RCC 7860 (cell line): ENCODE results near the gene TSHZ1.
"Not testable (repeated sequence)": the region's sequence is repeated elsewhere in the genome, so short reads cannot be mapped to it uniquely, and the experiment has no call there.

Source experiments
- DNase-seq: peaks from one replicate; pipeline ENCODE4 v3.0.0-alpha.2; 2015; ENCODE audit warnings: low spot score
- FAIRE-seq: peaks from 2 replicates; lab custom pipeline; 2012; peaks lifted over from hg19 to GRCh38; lab: Jason Lieb, UNC

Gene TSHZ1

GRCh38 chr18:75293591-75293990 is 83.0 kb downstream of the TSHZ1 start:
- DNase-seq = peak; percentile 66
- no peak for FAIRE-seq

- DNase-seq (no peak), FAIRE-seq (no peak)
Measured at GRCh38 chr18:75297731-75298130, 87.1 kb downstream of the TSHZ1 start.

GRCh38 chr18:75304678-75305557 is 94.3 kb downstream of the TSHZ1 start:
- FAIRE-seq (no peak), DNase-seq (no peak)

GRCh38 chr18:75305984-75306383 is 95.4 kb downstream of the TSHZ1 start:
- DNase-seq (no peak), FAIRE-seq (no peak)

GRCh38 chr18:75307530-75307929 is 96.9 kb downstream of the TSHZ1 start:
- DNase-seq (no peak), FAIRE-seq (no peak)

GRCh38 chr18:75309564-75309963 is 99.0 kb downstream of the TSHZ1 start:
- no peak for FAIRE-seq

GRCh38 chr18:75314117-75314516 is 103.5 kb downstream of the TSHZ1 start:
- DNase-seq = no peak
- FAIRE-seq = no peak

More at GRCh38 chr18:75309564-75309963, 99.0 kb downstream of the TSHZ1 start:
- DNase-seq = no peak

- FAIRE-seq = no peak
Measured at GRCh38 chr18:75314606-75315005, 104.0 kb downstream of the TSHZ1 start.

GRCh38 chr18:75316223-75316622 is 105.6 kb downstream of the TSHZ1 start:
- DNase-seq (no peak), FAIRE-seq (no peak)

More at GRCh38 chr18:75314606-75315005, 104.0 kb downstream of the TSHZ1 start:
- DNase-seq = no peak

- FAIRE-seq = no peak
Measured at GRCh38 chr18:75316826-75317225, 106.2 kb downstream of the TSHZ1 start.

GRCh38 chr18:75317300-75317699 is 106.7 kb downstream of the TSHZ1 start:
- DNase-seq (no peak), FAIRE-seq (no peak)

More at GRCh38 chr18:75316826-75317225, 106.2 kb downstream of the TSHZ1 start:
- no peak for DNase-seq

GRCh38 chr18:75317703-75318102 is 107.1 kb downstream of the TSHZ1 start:
- DNase-seq (no peak), FAIRE-seq (no peak)

- DNase-seq (no peak), FAIRE-seq (no peak)
Measured at GRCh38 chr18:75319905-75320304, 109.3 kb downstream of the TSHZ1 start.

- DNase-seq (no peak), FAIRE-seq (no peak)
Measured at GRCh38 chr18:75320506-75320905, 109.9 kb downstream of the TSHZ1 start.

- FAIRE-seq (no peak), DNase-seq (no peak)
Measured at GRCh38 chr18:75321431-75321830, 110.8 kb downstream of the TSHZ1 start.

- no peak for DNase-seq
Measured at GRCh38 chr18:75322206-75322605, 111.6 kb downstream of the TSHZ1 start.

GRCh38 chr18:75323821-75324585 is 113.4 kb downstream of the TSHZ1 start:
- DNase-seq (no peak), FAIRE-seq (no peak)

More at GRCh38 chr18:75322206-75322605, 111.6 kb downstream of the TSHZ1 start:
- no peak for FAIRE-seq

- FAIRE-seq (no peak), DNase-seq (no peak)
Measured at GRCh38 chr18:75324686-75325257, 114.2 kb downstream of the TSHZ1 start.

- FAIRE-seq, DNase-seq: not testable (repeated sequence)
Measured at GRCh38 chr18:75329753-75330152, 119.2 kb downstream of the TSHZ1 start.

- DNase-seq (no peak), FAIRE-seq (no peak)
Measured at GRCh38 chr18:75330308-75330707, 119.7 kb downstream of the TSHZ1 start.

GRCh38 chr18:75334869-75335268 is 124.3 kb downstream of the TSHZ1 start:
- FAIRE-seq = no peak
- DNase-seq = no peak
